Measurements from ENCODE around the gene MRPL43. TPM values are rescaled to one million over a fixed set of nuclear protein-coding genes. Genes with fewer than 3 reads are reported as not detected.

MRPL43 gene
- polyA plus RNA-seq, 1 experiment = 72.3 TPM

GRCh38 chr10:100968863-100969186, 18.5 kb downstream of the MRPL43 start:
- Histone ChIP-seq H3K4me3 (ENCODE audit: low read depth, low read length) (peak overlapping the region; percentile 67), H3K27ac (ENCODE audit: low read depth, low read length) (peak overlapping the region; percentile 21), H3K27me3 (ENCODE audit: control insufficient read depth, insufficient read depth, low read length) (no peaks in the 10 kb centered on the region), H3K9me3 (ENCODE audit: control insufficient read depth, insufficient read depth, low read length) (no peaks in the 10 kb centered on the region)
- TF ChIP-seq CTCF (IDR thresholded peaks at IDR 0.05; ENCODE audit: low read depth, low read length) = no peak
- ChIA-PET POLR2A (no interaction called here), CTCF (interaction anchor here (0.7 to 2.5 kb wide), 12 partner anchors 10 to 174 kb away, joined by 3 to 10 read pairs (median 4); partner anchors contain the start of genes MRPL43, PDZD7, SFXN3 and TWNK)
- DNase-seq (ENCODE audit: low read depth, low spot score) = no peak

GRCh38 chr10:100968062-100968736, 19.1 kb downstream of the MRPL43 start:
- Histone ChIP-seq H3K9me3 (ENCODE audit: control insufficient read depth, insufficient read depth, low read length) (no peaks in the 10 kb centered on the region), H3K4me3 (ENCODE audit: low read depth, low read length) (no peak overlapping the region), H3K27ac (ENCODE audit: low read depth, low read length) (no peak overlapping the region), H3K27me3 (ENCODE audit: control insufficient read depth, insufficient read depth, low read length) (no peaks in the 10 kb centered on the region)
- ChIA-PET CTCF (interaction anchor here (0.7 to 2.5 kb wide), 11 partner anchors 9 to 175 kb away, joined by 3 to 10 read pairs (median 5); partner anchors contain the start of genes MRPL43, PDZD7, SFXN3 and TWNK), POLR2A (no interaction called here)
- no peak for DNase-seq (ENCODE audit: low read depth, low spot score)
- TF ChIP-seq CTCF (IDR thresholded peaks at IDR 0.05; ENCODE audit: low read depth, low read length) = no peak

- no peak for TF ChIP-seq CTCF (IDR thresholded peaks at IDR 0.05; ENCODE audit: low read depth, low read length)
- no peak for DNase-seq (ENCODE audit: low read depth, low spot score)
- ChIA-PET POLR2A (no interaction called here), CTCF (interaction anchor here (0.8 to 2.1 kb wide), 4 partner anchors 30 to 83 kb away, joined by 3 to 8 read pairs (median 5); no protein-coding TSS in a partner anchor)
- no peak overlapping the region for H3K4me3 ChIP-seq (ENCODE audit: low read depth, low read length)
- H3K9me3 ChIP-seq (ENCODE audit: control insufficient read depth, insufficient read depth, low read length) = no peaks in the 10 kb centered on the region
- H3K27ac ChIP-seq (ENCODE audit: low read depth, low read length) = no peak overlapping the region
- H3K27me3 ChIP-seq (ENCODE audit: control insufficient read depth, insufficient read depth, low read length) = no peaks in the 10 kb centered on the region
These were observed 20.0 kb downstream of the MRPL43 start for GRCh38 chr10:100967332-100967731.

GRCh38 chr10:100966887-100967286, 20.4 kb downstream of the MRPL43 start:
- Histone ChIP-seq H3K27ac (ENCODE audit: low read depth, low read length) (no peak overlapping the region), H3K27me3 (ENCODE audit: control insufficient read depth, insufficient read depth, low read length) (no peaks in the 10 kb centered on the region), H3K4me3 (ENCODE audit: low read depth, low read length) (no peak overlapping the region), H3K9me3 (ENCODE audit: control insufficient read depth, insufficient read depth, low read length) (no peaks in the 10 kb centered on the region)
- TF ChIP-seq CTCF (IDR thresholded peaks at IDR 0.05; ENCODE audit: low read depth, low read length) = no peak
- POLR2A ChIA-PET = no interaction called here
- DNase-seq (ENCODE audit: low read depth, low spot score) = no peak
- CTCF ChIA-PET = interaction anchor here (0.8 to 1.2 kb wide), 2 partner anchors 47 to 83 kb away, joined by 3 to 4 read pairs; no protein-coding TSS in a partner anchor

GRCh38 chr10:100965820-100966219, 21.5 kb downstream of the MRPL43 start:
- POLR2A ChIA-PET = no interaction called here
- CTCF ChIA-PET = interaction anchor here (1.3 to 1.6 kb wide), 2 partner anchors 32 to 48 kb away, joined by 3 to 4 read pairs; no protein-coding TSS in a partner anchor
- H3K9me3 ChIP-seq (ENCODE audit: control insufficient read depth, insufficient read depth, low read length) = no peaks in the 10 kb centered on the region
- TF ChIP-seq CTCF (IDR thresholded peaks at IDR 0.05; ENCODE audit: low read depth, low read length) = no peak
- no peaks in the 10 kb centered on the region for H3K27me3 ChIP-seq (ENCODE audit: control insufficient read depth, insufficient read depth, low read length)
- H3K4me3 ChIP-seq (ENCODE audit: low read depth, low read length) = no peak overlapping the region
- DNase-seq (ENCODE audit: low read depth, low spot score) = no peak
- H3K27ac ChIP-seq (ENCODE audit: low read depth, low read length) = no peak overlapping the region

All from AG04450 (cell line).